NCI-H345 treated with DMSO at 0.1 percent for 48 hours (cell line): Measurements from ENCODE around the gene ASPG.

ENCODE experiments used
- DNase-seq: peaks from one replicate; lab custom pipeline; 2025; ENCODE audit not compliant: unreplicated experiment; lab: John Stamatoyannopoulos, UW

The ASPG gene

GRCh38 chr14:104085032-104085888, at the start of gene ASPG:
Gene ASPG (plus strand): TSS chr14:104085700. CDS start chr14:104085771, 71 bp downstream.
- DNase-seq, result no peak

- no peak for DNase-seq
Observed at GRCh38 chr14:104036212-104036611, 49.3 kb upstream of the ASPG start.

- DNase-seq, result no peak
Observed at GRCh38 chr14:104037074-104037473, 48.4 kb upstream of the ASPG start.

GRCh38 chr14:104037903-104038302, 47.6 kb upstream of the ASPG start:
- DNase-seq, result no peak

- no peak for DNase-seq
Observed at GRCh38 chr14:104039214-104039613, 46.3 kb upstream of the ASPG start.

GRCh38 chr14:104040539-104040938, 45.0 kb upstream of the ASPG start:
- no peak for DNase-seq

GRCh38 chr14:104041430-104042104, 43.9 kb upstream of the ASPG start:
- DNase-seq, result no peak

GRCh38 chr14:104044016-104044415, 41.5 kb upstream of the ASPG start:
- DNase-seq, result no peak

- DNase-seq, result no peak
Observed at GRCh38 chr14:104047761-104048160, 37.7 kb upstream of the ASPG start.

- no peak for DNase-seq
Observed at GRCh38 chr14:104048758-104049507, 36.6 kb upstream of the ASPG start.

- DNase-seq, result no peak
Observed at GRCh38 chr14:104049576-104050240, 35.8 kb upstream of the ASPG start.

GRCh38 chr14:104051092-104051813, 34.2 kb upstream of the ASPG start:
- DNase-seq, result no peak

GRCh38 chr14:104054222-104054905, 31.1 kb upstream of the ASPG start:
- DNase-seq, result no peak

- no peak for DNase-seq
Observed at GRCh38 chr14:104062281-104062680, 23.2 kb upstream of the ASPG start.

GRCh38 chr14:104064003-104064402, 21.5 kb upstream of the ASPG start:
- no peak for DNase-seq

GRCh38 chr14:104066279-104066678, 19.2 kb upstream of the ASPG start:
- DNase-seq, result no peak

GRCh38 chr14:104066719-104067295, 18.7 kb upstream of the ASPG start:
- no peak for DNase-seq

GRCh38 chr14:104069541-104069940, 16.0 kb upstream of the ASPG start:
- no peak for DNase-seq

GRCh38 chr14:104072586-104072985, 12.9 kb upstream of the ASPG start:
- no peak for DNase-seq

GRCh38 chr14:104073764-104074163, 11.7 kb upstream of the ASPG start:
- DNase-seq, result no peak
